Inflammatory macrophage treated with lipopolysaccharide for 4 hours (primary cell): ENCODE results near the gene ZNF862.

ENCODE experiments used
- DNase-seq: peaks from one replicate; pipeline ENCODE4 v3.0.0-alpha.2; 2020

Gene ZNF862

GRCh38 chr7:149849174-149849573 is 11.0 kb downstream of the ZNF862 start:
- DNase-seq, result no peak

- DNase-seq, result no peak
These were observed 11.9 kb downstream of the ZNF862 start for GRCh38 chr7:149850007-149850594.

- DNase-seq, result no peak
These were observed 12.5 kb downstream of the ZNF862 start for GRCh38 chr7:149850716-149851115.

GRCh38 chr7:149851449-149851848 is 13.3 kb downstream of the ZNF862 start:
- DNase-seq, result no peak

GRCh38 chr7:149853157-149853556 is 15.0 kb downstream of the ZNF862 start:
- DNase-seq, result no peak

- no peak for DNase-seq
These were observed 16.6 kb downstream of the ZNF862 start for GRCh38 chr7:149854611-149855360.

GRCh38 chr7:149855361-149856305 is 17.5 kb downstream of the ZNF862 start:
- DNase-seq, result no peak

- DNase-seq, result no peak
These were observed 18.4 kb downstream of the ZNF862 start for GRCh38 chr7:149856583-149856982.

GRCh38 chr7:149859369-149859768 is 21.2 kb downstream of the ZNF862 start:
- no peak for DNase-seq

GRCh38 chr7:149859876-149860275 is 21.7 kb downstream of the ZNF862 start:
- DNase-seq, result no peak

- DNase-seq, result no peak
These were observed 22.9 kb downstream of the ZNF862 start for GRCh38 chr7:149860821-149861727.

GRCh38 chr7:149861728-149862045 is 23.5 kb downstream of the ZNF862 start:
- no peak for DNase-seq

- no peak for DNase-seq
These were observed 24.0 kb downstream of the ZNF862 start for GRCh38 chr7:149862156-149862555.

GRCh38 chr7:149863500-149863899 is 25.3 kb downstream of the ZNF862 start:
- no peak for DNase-seq

GRCh38 chr7:149864023-149864422 is 25.8 kb downstream of the ZNF862 start:
- no peak for DNase-seq

GRCh38 chr7:149864751-149865150 is 26.6 kb downstream of the ZNF862 start:
- no peak for DNase-seq

GRCh38 chr7:149865437-149865836 is 27.3 kb downstream of the ZNF862 start:
- DNase-seq, result no peak

GRCh38 chr7:149866139-149866778 is 28.1 kb downstream of the ZNF862 start:
- no peak for DNase-seq

GRCh38 chr7:149866779-149867447 is 28.7 kb downstream of the ZNF862 start:
- DNase-seq, result no peak

- DNase-seq, result no peak
These were observed 29.8 kb downstream of the ZNF862 start for GRCh38 chr7:149867762-149868622.
